Measurements from ENCODE around the gene SLC6A2.
A peak's percentile ranks its signal among the peaks of the same experiment; 100 is the strongest.
"Not testable (repeated sequence)": the region's sequence is repeated elsewhere in the genome, so short reads cannot be mapped to it uniquely, and the experiment has no call there.

The SLC6A2 gene

GRCh38 chr16:55655897-55656681, at the start of gene SLC6A2:
Gene SLC6A2 (plus strand): TSS chr16:55655988. CDS start chr16:55656695, 707 bp downstream.
- Histone ChIP-seq H3K9me3 (ENCODE audit: control insufficient read depth in 2 of 2, low read length in 2 of 2) (no peaks in the 10 kb centered on the region), H3K27me3 (ENCODE audit: control insufficient read depth in 2 of 2, insufficient read depth in 2 of 2, low read length in 2 of 2) (peaks cover 5 to 7% of the 10 kb centered on the region in 2 donors), H3K4me3 (ENCODE audit: low read length in 2 of 2) (peak within 1 kb of the TSS in 1 of 2 donors; percentile 40), H3K27ac (ENCODE audit: low read depth in 2 of 2, low read length in 2 of 2) (no peak within 1 kb of the TSS), H3K36me3 (ENCODE audit: control insufficient read depth in 2 of 2, insufficient read depth in 2 of 2, low read length in 2 of 2) (no peaks in the 10 kb centered on the region), H3K9ac (ENCODE audit: low read depth in 1 of 2, low read length in 2 of 2) (no peak within 1 kb of the TSS), H3K4me1 (ENCODE audit: control insufficient read depth in 2 of 2, insufficient read depth in 2 of 2, low read length in 2 of 2) (no peaks in the 10 kb centered on the region)

- no peak overlapping the region for H3K4me3 ChIP-seq (ENCODE audit: low read length in 2 of 2)
- no peaks in the 10 kb centered on the region for H3K27me3 ChIP-seq (ENCODE audit: control insufficient read depth in 2 of 2, insufficient read depth in 2 of 2, low read length in 2 of 2)
- H3K27ac ChIP-seq (ENCODE audit: low read depth in 2 of 2, low read length in 2 of 2): no peak overlapping the region
- H3K36me3 ChIP-seq (ENCODE audit: control insufficient read depth in 2 of 2, insufficient read depth in 2 of 2, low read length in 2 of 2): no peaks in the 10 kb centered on the region
- no peaks in the 10 kb centered on the region for H3K4me1 ChIP-seq (ENCODE audit: control insufficient read depth in 2 of 2, insufficient read depth in 2 of 2, low read length in 2 of 2)
- no peaks in the 10 kb centered on the region for H3K9me3 ChIP-seq (ENCODE audit: control insufficient read depth in 2 of 2, low read length in 2 of 2)
- H3K9ac ChIP-seq (ENCODE audit: low read depth in 1 of 2, low read length in 2 of 2): no peak overlapping the region
These were observed 42.0 kb upstream of the SLC6A2 start for GRCh38 chr16:55613613-55614335.

- Histone ChIP-seq H3K4me3 (ENCODE audit: low read length in 2 of 2) (no peak overlapping the region), H3K9me3 (ENCODE audit: control insufficient read depth in 2 of 2, low read length in 2 of 2) (no peaks in the 10 kb centered on the region), H3K27me3 (ENCODE audit: control insufficient read depth in 2 of 2, insufficient read depth in 2 of 2, low read length in 2 of 2) (no peaks in the 10 kb centered on the region), H3K36me3 (ENCODE audit: control insufficient read depth in 2 of 2, insufficient read depth in 2 of 2, low read length in 2 of 2) (no peaks in the 10 kb centered on the region), H3K9ac (ENCODE audit: low read depth in 1 of 2, low read length in 2 of 2) (no peak overlapping the region), H3K27ac (ENCODE audit: low read depth in 2 of 2, low read length in 2 of 2) (no peak overlapping the region), H3K4me1 (ENCODE audit: control insufficient read depth in 2 of 2, insufficient read depth in 2 of 2, low read length in 2 of 2) (no peaks in the 10 kb centered on the region)
These were observed 40.7 kb upstream of the SLC6A2 start for GRCh38 chr16:55615071-55615470.

GRCh38 chr16:55615670-55616069, 40.1 kb upstream of the SLC6A2 start:
- not testable (repeated sequence) for H3K9me3 ChIP-seq (ENCODE audit: control insufficient read depth in 2 of 2, low read length in 2 of 2); H3K36me3 ChIP-seq (ENCODE audit: control insufficient read depth in 2 of 2, insufficient read depth in 2 of 2, low read length in 2 of 2); H3K27ac ChIP-seq (ENCODE audit: low read depth in 2 of 2, low read length in 2 of 2); H3K27me3 ChIP-seq (ENCODE audit: control insufficient read depth in 2 of 2, insufficient read depth in 2 of 2, low read length in 2 of 2); H3K9ac ChIP-seq (ENCODE audit: low read depth in 1 of 2, low read length in 2 of 2); H3K4me1 ChIP-seq (ENCODE audit: control insufficient read depth in 2 of 2, insufficient read depth in 2 of 2, low read length in 2 of 2); H3K4me3 ChIP-seq (ENCODE audit: low read length in 2 of 2)

GRCh38 chr16:55621771-55622170, 34.0 kb upstream of the SLC6A2 start:
- Histone ChIP-seq H3K27me3 (ENCODE audit: control insufficient read depth in 2 of 2, insufficient read depth in 2 of 2, low read length in 2 of 2) (no peaks in the 10 kb centered on the region), H3K27ac (ENCODE audit: low read depth in 2 of 2, low read length in 2 of 2) (no peak overlapping the region), H3K4me3 (ENCODE audit: low read length in 2 of 2) (no peak overlapping the region), H3K36me3 (ENCODE audit: control insufficient read depth in 2 of 2, insufficient read depth in 2 of 2, low read length in 2 of 2) (no peaks in the 10 kb centered on the region), H3K4me1 (ENCODE audit: control insufficient read depth in 2 of 2, insufficient read depth in 2 of 2, low read length in 2 of 2) (no peaks in the 10 kb centered on the region), H3K9me3 (ENCODE audit: control insufficient read depth in 2 of 2, low read length in 2 of 2) (no peaks in the 10 kb centered on the region), H3K9ac (ENCODE audit: low read depth in 1 of 2, low read length in 2 of 2) (no peak overlapping the region)

- Histone ChIP-seq H3K4me1 (ENCODE audit: control insufficient read depth in 2 of 2, insufficient read depth in 2 of 2, low read length in 2 of 2) (no peaks in the 10 kb centered on the region), H3K9ac (ENCODE audit: low read depth in 1 of 2, low read length in 2 of 2) (no peak overlapping the region), H3K27me3 (ENCODE audit: control insufficient read depth in 2 of 2, insufficient read depth in 2 of 2, low read length in 2 of 2) (no peaks in the 10 kb centered on the region), H3K27ac (ENCODE audit: low read depth in 2 of 2, low read length in 2 of 2) (no peak overlapping the region), H3K4me3 (ENCODE audit: low read length in 2 of 2) (no peak overlapping the region), H3K9me3 (ENCODE audit: control insufficient read depth in 2 of 2, low read length in 2 of 2) (no peaks in the 10 kb centered on the region), H3K36me3 (ENCODE audit: control insufficient read depth in 2 of 2, insufficient read depth in 2 of 2, low read length in 2 of 2) (no peaks in the 10 kb centered on the region)
These were observed 33.5 kb upstream of the SLC6A2 start for GRCh38 chr16:55622272-55622671.

- no peak overlapping the region for H3K9ac ChIP-seq (ENCODE audit: low read depth in 1 of 2, low read length in 2 of 2)
- no peaks in the 10 kb centered on the region for H3K36me3 ChIP-seq (ENCODE audit: control insufficient read depth in 2 of 2, insufficient read depth in 2 of 2, low read length in 2 of 2)
- H3K9me3 ChIP-seq (ENCODE audit: control insufficient read depth in 2 of 2, low read length in 2 of 2): no peaks in the 10 kb centered on the region
- H3K27ac ChIP-seq (ENCODE audit: low read depth in 2 of 2, low read length in 2 of 2): no peak overlapping the region
- H3K27me3 ChIP-seq (ENCODE audit: control insufficient read depth in 2 of 2, insufficient read depth in 2 of 2, low read length in 2 of 2): no peaks in the 10 kb centered on the region
- H3K4me3 ChIP-seq (ENCODE audit: low read length in 2 of 2): no peak overlapping the region
- no peaks in the 10 kb centered on the region for H3K4me1 ChIP-seq (ENCODE audit: control insufficient read depth in 2 of 2, insufficient read depth in 2 of 2, low read length in 2 of 2)
These were observed 32.7 kb upstream of the SLC6A2 start for GRCh38 chr16:55622930-55623561.

- Histone ChIP-seq H3K9me3 (ENCODE audit: control insufficient read depth in 2 of 2, low read length in 2 of 2) (no peaks in the 10 kb centered on the region), H3K27me3 (ENCODE audit: control insufficient read depth in 2 of 2, insufficient read depth in 2 of 2, low read length in 2 of 2) (no peaks in the 10 kb centered on the region), H3K4me1 (ENCODE audit: control insufficient read depth in 2 of 2, insufficient read depth in 2 of 2, low read length in 2 of 2) (no peaks in the 10 kb centered on the region), H3K4me3 (ENCODE audit: low read length in 2 of 2) (no peak overlapping the region), H3K27ac (ENCODE audit: low read depth in 2 of 2, low read length in 2 of 2) (no peak overlapping the region), H3K9ac (ENCODE audit: low read depth in 1 of 2, low read length in 2 of 2) (no peak overlapping the region), H3K36me3 (ENCODE audit: control insufficient read depth in 2 of 2, insufficient read depth in 2 of 2, low read length in 2 of 2) (no peaks in the 10 kb centered on the region)
These were observed 32.1 kb upstream of the SLC6A2 start for GRCh38 chr16:55623640-55624039.

GRCh38 chr16:55624696-55625095, 31.1 kb upstream of the SLC6A2 start:
- no peak overlapping the region for H3K27ac ChIP-seq (ENCODE audit: low read depth in 2 of 2, low read length in 2 of 2)
- no peaks in the 10 kb centered on the region for H3K36me3 ChIP-seq (ENCODE audit: control insufficient read depth in 2 of 2, insufficient read depth in 2 of 2, low read length in 2 of 2)
- H3K9me3 ChIP-seq (ENCODE audit: control insufficient read depth in 2 of 2, low read length in 2 of 2): no peaks in the 10 kb centered on the region
- no peak overlapping the region for H3K9ac ChIP-seq (ENCODE audit: low read depth in 1 of 2, low read length in 2 of 2)
- no peak overlapping the region for H3K4me3 ChIP-seq (ENCODE audit: low read length in 2 of 2)
- no peaks in the 10 kb centered on the region for H3K27me3 ChIP-seq (ENCODE audit: control insufficient read depth in 2 of 2, insufficient read depth in 2 of 2, low read length in 2 of 2)
- no peaks in the 10 kb centered on the region for H3K4me1 ChIP-seq (ENCODE audit: control insufficient read depth in 2 of 2, insufficient read depth in 2 of 2, low read length in 2 of 2)

- H3K4me1 ChIP-seq (ENCODE audit: control insufficient read depth in 2 of 2, insufficient read depth in 2 of 2, low read length in 2 of 2): no peaks in the 10 kb centered on the region
- H3K27ac ChIP-seq (ENCODE audit: low read depth in 2 of 2, low read length in 2 of 2): no peak overlapping the region
- H3K9me3 ChIP-seq (ENCODE audit: control insufficient read depth in 2 of 2, low read length in 2 of 2): no peaks in the 10 kb centered on the region
- H3K4me3 ChIP-seq (ENCODE audit: low read length in 2 of 2): no peak overlapping the region
- no peaks in the 10 kb centered on the region for H3K36me3 ChIP-seq (ENCODE audit: control insufficient read depth in 2 of 2, insufficient read depth in 2 of 2, low read length in 2 of 2)
- H3K9ac ChIP-seq (ENCODE audit: low read depth in 1 of 2, low read length in 2 of 2): no peak overlapping the region
- no peaks in the 10 kb centered on the region for H3K27me3 ChIP-seq (ENCODE audit: control insufficient read depth in 2 of 2, insufficient read depth in 2 of 2, low read length in 2 of 2)
These were observed 29.9 kb upstream of the SLC6A2 start for GRCh38 chr16:55625843-55626242.
